Measurements from ENCODE around the gene ADH1C.

ADH1C gene

DNA sequence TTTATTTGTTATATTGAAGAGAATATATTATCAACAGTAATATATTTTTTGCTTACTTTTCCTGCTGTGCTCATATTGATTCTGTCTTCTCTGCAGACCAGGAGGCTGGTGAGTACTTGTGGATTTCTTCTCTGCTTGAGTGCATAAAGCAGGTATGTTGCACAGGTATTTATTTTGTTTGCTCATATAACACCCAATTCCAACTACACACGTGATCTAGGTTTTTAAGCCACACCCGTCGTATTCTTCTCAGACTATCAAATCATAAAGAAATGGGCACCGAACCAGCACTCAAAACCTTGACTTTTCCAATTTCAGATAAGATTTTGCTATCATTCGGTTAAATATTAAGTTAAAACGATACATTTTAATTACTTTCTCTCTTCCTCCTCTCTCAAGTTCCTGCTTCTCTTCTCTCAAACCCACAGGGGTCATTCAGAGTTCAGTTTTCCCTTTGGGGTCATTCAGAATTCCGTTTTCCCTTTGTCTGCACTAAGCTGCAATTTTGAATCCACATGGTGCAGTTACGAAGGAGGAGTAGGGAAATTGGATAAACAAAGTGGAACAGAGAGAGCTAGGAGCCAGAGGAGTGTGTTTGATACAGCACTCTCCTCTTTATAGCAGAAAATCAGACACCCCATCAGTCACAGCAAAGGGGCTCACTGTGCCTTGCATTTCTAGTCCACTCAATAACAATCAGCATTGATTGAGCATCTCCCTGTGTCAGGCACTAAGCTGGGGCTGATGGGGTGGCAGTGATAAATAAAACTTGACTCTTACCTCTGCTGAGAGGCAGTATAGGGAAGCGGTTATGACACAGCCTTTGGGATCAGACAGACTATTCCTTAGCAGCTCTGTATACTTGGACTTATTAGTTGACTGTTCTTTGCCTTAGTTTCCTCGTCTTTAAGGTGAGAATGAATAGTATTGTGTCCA, at the start of gene ADH1C:
TSS of gene ADH1C (minus strand) at position 145 of the 936 bp plus-strand sequence. CDS start at position 74, 71 bp downstream.
- H2AFZ ChIP-seq (ENCODE audit: low read depth, low read length) = no peak within 1 kb of the TSS
- H3K4me1 ChIP-seq (ENCODE audit: insufficient read depth, low read length) = no peaks in the 10 kb centered on the region
- no peak within 1 kb of the TSS for H3K4me3 ChIP-seq (ENCODE audit: low read length)
- H3K9me3 ChIP-seq (ENCODE audit: low read length) = no peaks in the 10 kb centered on the region
- H3K27me3 ChIP-seq (ENCODE audit: insufficient read depth, low read length) = no peaks in the 10 kb centered on the region
- H3K36me3 ChIP-seq (ENCODE audit: insufficient read depth, low read length) = no peaks in the 10 kb centered on the region

GRCh38 chr4:99400831-99401230, 48.3 kb upstream of the ADH1C start:
- H3K27me3 ChIP-seq (ENCODE audit: insufficient read depth, low read length) = no peaks in the 10 kb centered on the region
- no peaks in the 10 kb centered on the region for H3K36me3 ChIP-seq (ENCODE audit: insufficient read depth, low read length)
- H3K9me3 ChIP-seq (ENCODE audit: low read length) = no peaks in the 10 kb centered on the region
- H3K4me1 ChIP-seq (ENCODE audit: insufficient read depth, low read length) = no peaks in the 10 kb centered on the region
- H2AFZ ChIP-seq (ENCODE audit: low read depth, low read length) = no peak overlapping the region
- H3K4me3 ChIP-seq (ENCODE audit: low read length) = no peak overlapping the region

GRCh38 chr4:99399017-99399416, 46.5 kb upstream of the ADH1C start:
- H3K4me3 ChIP-seq (ENCODE audit: low read length) = no peak overlapping the region
- no peaks in the 10 kb centered on the region for H3K27me3 ChIP-seq (ENCODE audit: insufficient read depth, low read length)
- H2AFZ ChIP-seq (ENCODE audit: low read depth, low read length) = no peak overlapping the region
- H3K4me1 ChIP-seq (ENCODE audit: insufficient read depth, low read length) = no peaks in the 10 kb centered on the region
- H3K36me3 ChIP-seq (ENCODE audit: insufficient read depth, low read length) = no peaks in the 10 kb centered on the region
- no peaks in the 10 kb centered on the region for H3K9me3 ChIP-seq (ENCODE audit: low read length)

DNA sequence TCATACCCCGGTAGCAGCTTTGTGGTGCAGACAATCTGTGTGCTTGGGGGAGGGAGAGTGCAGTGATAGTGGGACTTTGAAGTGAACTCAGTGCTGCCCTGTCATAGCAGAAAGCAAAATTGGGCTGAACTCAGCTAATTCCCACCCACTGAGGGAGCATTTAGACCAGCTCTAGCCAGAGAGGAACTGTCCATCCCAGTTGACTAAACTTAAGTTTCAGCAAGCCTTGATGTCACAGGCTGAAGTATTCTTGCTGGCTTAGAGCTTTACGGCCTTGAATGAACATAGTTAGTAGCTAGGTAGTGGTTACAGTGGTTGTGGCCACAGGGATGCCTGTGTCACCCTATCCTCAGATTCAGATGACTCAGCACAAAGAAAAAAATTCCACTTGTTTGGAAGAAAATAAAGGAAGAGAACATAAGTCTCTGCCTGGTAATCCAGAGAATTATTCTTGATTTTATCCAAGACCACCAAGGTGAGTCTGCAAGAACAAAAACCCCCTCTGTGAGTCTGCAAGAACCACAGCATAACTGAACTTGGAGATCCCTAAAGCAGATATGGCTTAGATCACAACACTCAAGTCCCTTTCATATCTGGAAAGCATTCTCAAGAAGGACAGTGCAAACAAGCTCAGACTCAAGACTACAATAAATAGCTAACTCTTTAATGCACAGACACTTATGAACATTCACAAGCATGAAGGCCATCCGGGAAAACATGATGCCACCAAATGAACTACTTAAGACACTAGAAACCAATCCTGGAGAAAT, 43.2 kb upstream of the ADH1C start:
- H3K9me3 ChIP-seq (ENCODE audit: low read length) = no peaks in the 10 kb centered on the region
- H3K4me1 ChIP-seq (ENCODE audit: insufficient read depth, low read length) = no peaks in the 10 kb centered on the region
- H3K4me3 ChIP-seq (ENCODE audit: low read length) = no peak overlapping the region
- H3K27me3 ChIP-seq (ENCODE audit: insufficient read depth, low read length) = no peaks in the 10 kb centered on the region
- H2AFZ ChIP-seq (ENCODE audit: low read depth, low read length) = no peak overlapping the region
- H3K36me3 ChIP-seq (ENCODE audit: insufficient read depth, low read length) = no peaks in the 10 kb centered on the region

DNA sequence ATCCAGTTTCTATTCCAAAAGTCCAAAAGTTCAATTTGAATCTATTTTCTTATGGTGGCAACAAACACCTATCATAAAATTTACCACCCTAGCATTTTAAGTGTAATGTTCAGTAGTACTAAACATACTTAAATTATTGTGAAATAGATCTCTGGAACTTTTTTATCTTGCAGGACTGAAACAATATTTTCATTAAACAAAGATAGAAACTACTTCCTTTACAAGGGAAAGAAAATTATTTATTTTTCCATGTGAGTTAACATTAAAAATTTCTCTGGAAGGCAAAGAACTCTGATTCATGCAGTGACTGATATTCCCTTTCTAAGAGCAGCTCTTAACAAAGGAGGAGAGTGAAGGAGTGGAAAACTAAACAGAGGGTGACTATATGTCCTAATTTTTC, 42.4 kb upstream of the ADH1C start:
- H3K36me3 ChIP-seq (ENCODE audit: insufficient read depth, low read length) = no peaks in the 10 kb centered on the region
- H3K9me3 ChIP-seq (ENCODE audit: low read length) = no peaks in the 10 kb centered on the region
- no peaks in the 10 kb centered on the region for H3K4me1 ChIP-seq (ENCODE audit: insufficient read depth, low read length)
- H3K27me3 ChIP-seq (ENCODE audit: insufficient read depth, low read length) = no peaks in the 10 kb centered on the region
- H2AFZ ChIP-seq (ENCODE audit: low read depth, low read length) = no peak overlapping the region
- H3K4me3 ChIP-seq (ENCODE audit: low read length) = no peak overlapping the region

- Histone ChIP-seq H3K27me3 (ENCODE audit: insufficient read depth, low read length) (no peaks in the 10 kb centered on the region), H3K4me1 (ENCODE audit: insufficient read depth, low read length) (no peaks in the 10 kb centered on the region), H2AFZ (ENCODE audit: low read depth, low read length) (no peak overlapping the region), H3K4me3 (ENCODE audit: low read length) (no peak overlapping the region), H3K9me3 (ENCODE audit: low read length) (no peaks in the 10 kb centered on the region), H3K36me3 (ENCODE audit: insufficient read depth, low read length) (no peaks in the 10 kb centered on the region)
These were observed 37.5 kb upstream of the ADH1C start for GRCh38 chr4:99390055-99390454.

DNA sequence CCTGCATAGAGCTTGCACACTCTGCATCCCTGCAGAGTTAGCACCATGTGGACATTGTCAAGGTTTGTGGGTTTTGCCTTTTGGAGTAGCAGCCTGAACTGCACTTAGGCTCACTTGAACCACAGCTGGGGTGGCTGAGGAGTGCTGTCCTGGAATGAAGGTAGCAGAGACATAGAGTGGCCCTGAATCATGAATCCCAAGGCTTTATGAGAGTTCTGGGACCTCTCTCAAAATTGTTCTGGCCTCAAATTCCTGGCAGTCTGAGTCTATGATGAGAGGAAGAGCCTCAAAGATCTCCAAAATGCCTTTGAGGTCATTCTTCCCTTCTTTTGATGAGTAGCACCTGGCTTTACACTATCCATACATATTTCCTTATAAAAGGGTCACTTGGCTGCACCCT, 37.1 kb upstream of the ADH1C start:
- no peak overlapping the region for H3K4me3 ChIP-seq (ENCODE audit: low read length)
- H3K4me1 ChIP-seq (ENCODE audit: insufficient read depth, low read length) = no peaks in the 10 kb centered on the region
- no peaks in the 10 kb centered on the region for H3K27me3 ChIP-seq (ENCODE audit: insufficient read depth, low read length)
- H2AFZ ChIP-seq (ENCODE audit: low read depth, low read length) = no peak overlapping the region
- no peaks in the 10 kb centered on the region for H3K36me3 ChIP-seq (ENCODE audit: insufficient read depth, low read length)
- no peaks in the 10 kb centered on the region for H3K9me3 ChIP-seq (ENCODE audit: low read length)

GRCh38 chr4:99383833-99384392, 31.4 kb upstream of the ADH1C start:
- Histone ChIP-seq H2AFZ (ENCODE audit: low read depth, low read length) (no peak overlapping the region), H3K9me3 (ENCODE audit: low read length) (no peaks in the 10 kb centered on the region), H3K4me1 (ENCODE audit: insufficient read depth, low read length) (no peaks in the 10 kb centered on the region), H3K36me3 (ENCODE audit: insufficient read depth, low read length) (no peaks in the 10 kb centered on the region), H3K4me3 (ENCODE audit: low read length) (no peak overlapping the region), H3K27me3 (ENCODE audit: insufficient read depth, low read length) (no peaks in the 10 kb centered on the region)

- Histone ChIP-seq H3K27me3 (ENCODE audit: insufficient read depth, low read length) (no peaks in the 10 kb centered on the region), H2AFZ (ENCODE audit: low read depth, low read length) (no peak overlapping the region), H3K4me3 (ENCODE audit: low read length) (no peak overlapping the region), H3K9me3 (ENCODE audit: low read length) (no peaks in the 10 kb centered on the region), H3K36me3 (ENCODE audit: insufficient read depth, low read length) (no peaks in the 10 kb centered on the region), H3K4me1 (ENCODE audit: insufficient read depth, low read length) (no peaks in the 10 kb centered on the region)
These were observed 30.9 kb upstream of the ADH1C start for GRCh38 chr4:99383399-99383798.

GRCh38 chr4:99382745-99383360, 30.3 kb upstream of the ADH1C start:
- H3K36me3 ChIP-seq (ENCODE audit: insufficient read depth, low read length) = no peaks in the 10 kb centered on the region
- no peaks in the 10 kb centered on the region for H3K9me3 ChIP-seq (ENCODE audit: low read length)
- no peak overlapping the region for H3K4me3 ChIP-seq (ENCODE audit: low read length)

DNA sequence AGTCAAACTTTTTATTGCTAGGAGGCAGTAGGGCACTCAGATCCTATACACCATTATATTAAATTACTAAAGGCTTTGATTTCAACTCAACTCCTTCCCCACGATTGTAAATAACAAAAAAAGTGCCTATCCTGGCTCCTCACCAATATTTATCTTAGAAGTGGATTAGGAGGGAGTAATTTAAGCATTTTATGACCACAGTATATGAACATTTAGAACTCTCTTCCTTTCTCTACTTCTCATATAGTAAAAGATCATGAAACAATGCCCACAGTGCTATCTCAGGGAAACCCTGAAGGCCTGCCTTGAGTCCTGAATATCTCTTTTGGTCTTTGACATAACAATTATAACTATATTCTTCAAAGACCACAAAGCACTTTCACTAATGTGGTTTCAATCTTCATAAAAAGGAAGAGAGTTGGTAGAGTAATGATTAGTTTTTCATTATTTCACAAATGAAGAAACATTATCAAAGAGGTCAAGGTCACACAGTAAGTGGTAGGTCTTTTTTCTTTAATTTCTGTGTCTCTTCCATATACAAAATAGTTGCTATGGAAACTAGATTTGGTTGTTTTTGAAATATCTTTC, 29.1 kb upstream of the ADH1C start:
- no peaks in the 10 kb centered on the region for H3K27me3 ChIP-seq (ENCODE audit: insufficient read depth, low read length)
- H2AFZ ChIP-seq (ENCODE audit: low read depth, low read length) = no peak overlapping the region
- H3K4me3 ChIP-seq (ENCODE audit: low read length) = no peak overlapping the region
- no peaks in the 10 kb centered on the region for H3K4me1 ChIP-seq (ENCODE audit: insufficient read depth, low read length)
- H3K36me3 ChIP-seq (ENCODE audit: insufficient read depth, low read length) = no peaks in the 10 kb centered on the region
- H3K9me3 ChIP-seq (ENCODE audit: low read length) = no peaks in the 10 kb centered on the region

More at GRCh38 chr4:99382745-99383360, 30.3 kb upstream of the ADH1C start:
- Histone ChIP-seq H3K27me3 (ENCODE audit: insufficient read depth, low read length) (no peaks in the 10 kb centered on the region), H2AFZ (ENCODE audit: low read depth, low read length) (no peak overlapping the region), H3K4me1 (ENCODE audit: insufficient read depth, low read length) (no peaks in the 10 kb centered on the region)

GRCh38 chr4:99379571-99379970, 27.0 kb upstream of the ADH1C start:
- no peaks in the 10 kb centered on the region for H3K36me3 ChIP-seq (ENCODE audit: insufficient read depth, low read length)
- H3K4me3 ChIP-seq (ENCODE audit: low read length) = no peak overlapping the region
- no peaks in the 10 kb centered on the region for H3K27me3 ChIP-seq (ENCODE audit: insufficient read depth, low read length)
- H3K9me3 ChIP-seq (ENCODE audit: low read length) = no peaks in the 10 kb centered on the region
- H2AFZ ChIP-seq (ENCODE audit: low read depth, low read length) = no peak overlapping the region
- H3K4me1 ChIP-seq (ENCODE audit: insufficient read depth, low read length) = no peaks in the 10 kb centered on the region
